Panc1 (cell line): ENCODE measurements around the gene KNDC1. TPM values are rescaled to one million over a fixed set of nuclear protein-coding genes. Genes with fewer than 3 reads are reported as not detected.

Source experiments
- ATAC-seq: fragments of 200-7000 bp; cut with Tn5 transposase; 2 replicates; pipeline ENCODE4 v1.9.1; 2020; ENCODE audit warnings: mild to moderate bottlenecking, moderate library complexity
- BruUV-seq: library from RNA; stranded (reverse); fragments of 400-500 nt; replicated peaks from 2 replicates; lab custom pipeline; 2021; lab: Mats Ljungman, UMichigan
- CTCF ChIA-PET: fragments of 300-600 bp; sonication (Branson Sonifier 250); formaldehyde crosslinking; loops from one replicate; lab custom pipeline; 2022; ENCODE audit warnings: antibody characterized with exemption; lab: Charles Lee
- POLR2A ChIA-PET: fragments of 300-600 bp; sonication (Branson Sonifier 250); formaldehyde crosslinking; loops from one replicate; lab custom pipeline; 2022; ENCODE audit warnings: antibody characterized with exemption; lab: Charles Lee
- DNase-seq: peaks from one replicate; pipeline ENCODE4 v3.0.0-alpha.2; 2010; ENCODE audit warnings: low read depth, low spot score
- H3K27ac ChIP-seq: 2 replicates; pipeline ENCODE4 v1.5.1; 2011; ENCODE audit warnings: mild to moderate bottlenecking, low read length, inconsistent platforms
- H3K27me3 ChIP-seq: fragments of 200-500 bp; sonication (Bioruptor generic); 2 replicates; pipeline ENCODE4 v1.6.0; 2014; ENCODE audit warnings: low read length, inconsistent platforms; ENCODE audit not compliant: control insufficient read depth, insufficient read depth
- H3K36me3 ChIP-seq: fragments of 200-500 bp; sonication (Bioruptor generic); 2 replicates; pipeline ENCODE4 v1.5.1; 2014; ENCODE audit warnings: inconsistent platforms, mild to moderate bottlenecking, low read length, moderate library complexity; ENCODE audit not compliant: control insufficient read depth, insufficient read depth
- H3K4me1 ChIP-seq: 2 replicates; pipeline ENCODE4 v1.5.1; 2011; ENCODE audit warnings: inconsistent platforms, mild to moderate bottlenecking, low read length, moderate library complexity; ENCODE audit not compliant: control insufficient read depth, insufficient read depth
- H3K4me3 ChIP-seq, 2 experiments: 2 replicates each; pipeline ENCODE4 v1.5.1; 2011 to 2012; ENCODE audit warnings: low read depth in 2 of 2, low read length in 2 of 2, mild to moderate bottlenecking in 2 of 2, inconsistent platforms in 1 of 2, moderate library complexity in 1 of 2
- H3K9me3 ChIP-seq: fragments of 200-500 bp; sonication (Bioruptor generic); 2 replicates; pipeline ENCODE4 v1.5.1; 2014; ENCODE audit warnings: low read depth, mild to moderate bottlenecking, inconsistent platforms, low read length, moderate library complexity; ENCODE audit not compliant: control insufficient read depth, insufficient read depth
- POLR2AphosphoS5 ChIP-seq: IDR thresholded peaks from 2 replicates; pipeline ENCODE4 v1.6.1; 2012; ENCODE audit warnings: mild to moderate bottlenecking, low read depth, low read length, moderate library complexity
- SIN3A ChIP-seq: IDR thresholded peaks from 2 replicates; pipeline ENCODE4 v1.6.1; 2012; ENCODE audit warnings: low read depth, mild to moderate bottlenecking, low read length, moderate library complexity, borderline replicate concordance; ENCODE audit not compliant: insufficient read depth
- TCF7L2 ChIP-seq: IDR thresholded peaks from 2 replicates; pipeline ENCODE4 v1.6.1; 2011; ENCODE audit warnings: mild to moderate bottlenecking, low read depth, low read length, inconsistent platforms
- in situ Hi-C: cut with HindIII; loops from 2 replicates; pipeline ENCODE4 v1.10.0; 2016; ENCODE audit warnings: low sequenced_read_pairs, low pct_unique_long_range_greater_than_20kb
- intact Hi-C: fragments of 100-400 bp; cut with micrococcal nuclease; formaldehyde crosslinking; loops from one replicate; pipeline ENCODE4 v1.10.0; 2022; ENCODE audit not compliant: unreplicated experiment
- total RNA-seq: library from RNA; stranded (reverse); gene quantifications from one replicate; pipeline ENCODE4 v1.2.1, GENCODE V29; 2021; ENCODE audit not compliant: unreplicated experiment
- TF ChIP-seq, protein P1 (sequence below): fragments of 450-650 bp; IDR thresholded peaks from 2 replicates; pipeline ENCODE4 v1.5.1; 2017; ENCODE audit warnings: mild to moderate bottlenecking
- TF ChIP-seq, protein P2 (sequence below), 2 experiments: IDR thresholded peaks; 2 replicates each; pipeline ENCODE4 v1.6.1; 2011 to 2012; ENCODE audit warnings: low read depth in 2 of 2, control low read depth in 1 of 2, low read length in 1 of 2, mild to moderate bottlenecking in 1 of 2, moderate library complexity in 1 of 2; ENCODE audit not compliant: insufficient read depth in 1 of 2

Gene KNDC1
- total RNA-seq, 1 experiment from 2014 or later = 2.6 TPM

- DNase-seq = no peak
- no TSS peak for BruUV-seq
These were observed 1.6 kb upstream of the KNDC1 start for GRCh38 chr10:133158437-133158755.

DNA sequence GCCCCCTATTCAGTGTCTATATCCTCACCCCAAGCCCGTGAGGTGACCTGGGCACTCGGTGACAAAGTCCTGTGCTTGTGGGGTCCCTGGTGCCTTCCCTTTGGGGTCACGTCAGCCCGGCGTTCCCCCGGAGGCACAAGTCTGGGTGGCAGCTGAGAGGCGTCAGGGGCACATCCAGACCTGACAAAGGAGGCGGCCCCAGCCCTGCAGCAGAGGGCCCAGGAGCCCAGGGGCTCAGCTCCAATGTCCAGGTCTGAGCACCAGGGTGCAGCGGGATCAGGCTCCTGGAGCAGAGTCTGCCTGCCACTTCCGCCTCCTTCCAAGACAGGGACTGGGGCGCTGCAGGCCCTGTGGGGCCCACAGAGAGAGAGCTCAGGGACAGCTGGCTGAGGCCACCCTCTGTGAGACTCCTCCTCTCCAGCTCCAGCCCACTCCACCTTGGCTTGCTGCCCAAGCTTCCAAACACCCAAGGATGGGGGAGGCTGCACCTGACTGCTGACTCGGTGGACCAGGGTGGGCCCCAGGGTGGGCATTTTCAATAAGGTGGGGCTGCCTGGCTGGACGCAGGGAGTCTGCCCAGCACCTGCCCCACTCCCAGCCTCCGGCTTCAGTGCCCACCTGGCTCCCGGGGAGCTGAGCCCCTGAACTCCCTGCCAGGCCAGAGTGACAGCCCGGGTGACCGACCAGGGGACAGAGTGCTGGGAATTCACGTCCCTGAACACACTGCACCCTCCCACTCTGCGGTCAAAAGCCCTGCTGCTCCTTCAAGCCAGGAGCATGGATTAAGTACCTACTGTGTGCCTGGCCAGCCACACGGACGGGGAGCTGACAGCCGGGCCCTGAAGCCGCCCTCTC is 1.0 kb upstream of the KNDC1 start:
- DNase-seq (no peak), ATAC-seq (peak; percentile 61)
- H3K27ac ChIP-seq = no peak overlapping the region
- ChIA-PET POLR2A (interaction anchor here (0.5 kb wide), 1 partner anchor 50 kb away, joined by 15 read pairs; no protein-coding TSS in a partner anchor), CTCF (no interaction called here)
- intact Hi-C loops (no loop called here), in situ Hi-C loops (no loop called here)
- H3K4me1 ChIP-seq = peaks cover 17% of the 10 kb centered on the region
- H3K4me3 ChIP-seq = peak overlapping the region; percentile 33 to 43; a peak in 2 of 4 replicates
- H3K27me3 ChIP-seq = peaks cover 8% of the 10 kb centered on the region; the same call in 1 of the 2 replicates
- no peaks in the 10 kb centered on the region for H3K9me3 ChIP-seq
- TF ChIP-seq SIN3A (no peak), TCF7L2 (no peak), POLR2AphosphoS5 (no peak)
- TF ChIP-seq, protein P1, sequence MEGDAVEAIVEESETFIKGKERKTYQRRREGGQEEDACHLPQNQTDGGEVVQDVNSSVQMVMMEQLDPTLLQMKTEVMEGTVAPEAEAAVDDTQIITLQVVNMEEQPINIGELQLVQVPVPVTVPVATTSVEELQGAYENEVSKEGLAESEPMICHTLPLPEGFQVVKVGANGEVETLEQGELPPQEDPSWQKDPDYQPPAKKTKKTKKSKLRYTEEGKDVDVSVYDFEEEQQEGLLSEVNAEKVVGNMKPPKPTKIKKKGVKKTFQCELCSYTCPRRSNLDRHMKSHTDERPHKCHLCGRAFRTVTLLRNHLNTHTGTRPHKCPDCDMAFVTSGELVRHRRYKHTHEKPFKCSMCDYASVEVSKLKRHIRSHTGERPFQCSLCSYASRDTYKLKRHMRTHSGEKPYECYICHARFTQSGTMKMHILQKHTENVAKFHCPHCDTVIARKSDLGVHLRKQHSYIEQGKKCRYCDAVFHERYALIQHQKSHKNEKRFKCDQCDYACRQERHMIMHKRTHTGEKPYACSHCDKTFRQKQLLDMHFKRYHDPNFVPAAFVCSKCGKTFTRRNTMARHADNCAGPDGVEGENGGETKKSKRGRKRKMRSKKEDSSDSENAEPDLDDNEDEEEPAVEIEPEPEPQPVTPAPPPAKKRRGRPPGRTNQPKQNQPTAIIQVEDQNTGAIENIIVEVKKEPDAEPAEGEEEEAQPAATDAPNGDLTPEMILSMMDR = no peak
- TF ChIP-seq, protein P2, sequence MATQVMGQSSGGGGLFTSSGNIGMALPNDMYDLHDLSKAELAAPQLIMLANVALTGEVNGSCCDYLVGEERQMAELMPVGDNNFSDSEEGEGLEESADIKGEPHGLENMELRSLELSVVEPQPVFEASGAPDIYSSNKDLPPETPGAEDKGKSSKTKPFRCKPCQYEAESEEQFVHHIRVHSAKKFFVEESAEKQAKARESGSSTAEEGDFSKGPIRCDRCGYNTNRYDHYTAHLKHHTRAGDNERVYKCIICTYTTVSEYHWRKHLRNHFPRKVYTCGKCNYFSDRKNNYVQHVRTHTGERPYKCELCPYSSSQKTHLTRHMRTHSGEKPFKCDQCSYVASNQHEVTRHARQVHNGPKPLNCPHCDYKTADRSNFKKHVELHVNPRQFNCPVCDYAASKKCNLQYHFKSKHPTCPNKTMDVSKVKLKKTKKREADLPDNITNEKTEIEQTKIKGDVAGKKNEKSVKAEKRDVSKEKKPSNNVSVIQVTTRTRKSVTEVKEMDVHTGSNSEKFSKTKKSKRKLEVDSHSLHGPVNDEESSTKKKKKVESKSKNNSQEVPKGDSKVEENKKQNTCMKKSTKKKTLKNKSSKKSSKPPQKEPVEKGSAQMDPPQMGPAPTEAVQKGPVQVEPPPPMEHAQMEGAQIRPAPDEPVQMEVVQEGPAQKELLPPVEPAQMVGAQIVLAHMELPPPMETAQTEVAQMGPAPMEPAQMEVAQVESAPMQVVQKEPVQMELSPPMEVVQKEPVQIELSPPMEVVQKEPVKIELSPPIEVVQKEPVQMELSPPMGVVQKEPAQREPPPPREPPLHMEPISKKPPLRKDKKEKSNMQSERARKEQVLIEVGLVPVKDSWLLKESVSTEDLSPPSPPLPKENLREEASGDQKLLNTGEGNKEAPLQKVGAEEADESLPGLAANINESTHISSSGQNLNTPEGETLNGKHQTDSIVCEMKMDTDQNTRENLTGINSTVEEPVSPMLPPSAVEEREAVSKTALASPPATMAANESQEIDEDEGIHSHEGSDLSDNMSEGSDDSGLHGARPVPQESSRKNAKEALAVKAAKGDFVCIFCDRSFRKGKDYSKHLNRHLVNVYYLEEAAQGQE (IDR thresholded peaks at IDR 0.05; ENCODE audit: insufficient read depth in 1 of 2, low read depth in 2 of 2, low read length in 1 of 2) = no peak
- BruUV-seq = no TSS peak
- no peaks in the 10 kb centered on the region for H3K36me3 ChIP-seq

More at GRCh38 chr10:133158437-133158755, 1.6 kb upstream of the KNDC1 start:
- CTCF ChIA-PET = no interaction called here
- H3K36me3 ChIP-seq = no peaks in the 10 kb centered on the region
- H3K4me1 ChIP-seq = peaks cover 17% of the 10 kb centered on the region
- no peak overlapping the region for H3K4me3 ChIP-seq
- POLR2A ChIA-PET = no interaction called here
- TF ChIP-seq, protein P1 = no peak
- no peak for TF ChIP-seq SIN3A
- TF ChIP-seq, protein P2 (IDR thresholded peaks at IDR 0.05; ENCODE audit: insufficient read depth in 1 of 2, low read depth in 2 of 2, low read length in 1 of 2) = no peak
- TF ChIP-seq POLR2AphosphoS5 = no peak
- TF ChIP-seq TCF7L2 = no peak
- H3K27ac ChIP-seq = no peak overlapping the region
- no peak for ATAC-seq
- peaks cover 9% of the 10 kb centered on the region; the same call in 1 of the 2 replicates for H3K27me3 ChIP-seq
- H3K9me3 ChIP-seq = no peaks in the 10 kb centered on the region
- intact Hi-C loops (no loop called here), in situ Hi-C loops (no loop called here)
